HG03175 (cell line): ENCODE data around the gene ARL5A.
"Not testable (repeated sequence)": the region's sequence is repeated elsewhere in the genome, so short reads cannot be mapped to it uniquely, and the experiment has no call there.

Experiments
- ATAC-seq: cut with Tn5 transposase; IDR thresholded peaks from one replicate; pipeline ENCODE4 v1.9.1; 2021; ENCODE audit warnings: mild to moderate bottlenecking, moderate library complexity; ENCODE audit not compliant: unreplicated experiment

Gene ARL5A

DNA sequence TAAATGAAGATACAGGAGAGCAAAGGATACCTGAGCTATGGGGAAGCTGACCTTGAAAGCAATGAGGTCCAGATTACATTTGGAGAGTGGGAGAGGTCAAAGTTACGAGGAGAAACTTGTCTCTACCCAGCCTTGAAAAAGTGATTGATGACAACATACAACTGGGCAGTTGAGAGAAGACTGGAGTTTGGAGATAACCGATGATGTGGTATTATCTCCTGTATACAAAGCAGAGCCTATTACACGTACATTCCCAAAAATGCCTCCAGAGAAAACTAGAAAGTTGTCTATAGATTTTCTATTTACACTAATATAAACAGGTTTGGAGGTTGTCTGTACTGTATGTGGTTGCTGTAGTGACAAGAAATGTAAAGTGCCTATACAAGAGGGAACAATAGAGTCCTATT lies 28.3 kb downstream of the ARL5A start:
- no peak for ATAC-seq

DNA sequence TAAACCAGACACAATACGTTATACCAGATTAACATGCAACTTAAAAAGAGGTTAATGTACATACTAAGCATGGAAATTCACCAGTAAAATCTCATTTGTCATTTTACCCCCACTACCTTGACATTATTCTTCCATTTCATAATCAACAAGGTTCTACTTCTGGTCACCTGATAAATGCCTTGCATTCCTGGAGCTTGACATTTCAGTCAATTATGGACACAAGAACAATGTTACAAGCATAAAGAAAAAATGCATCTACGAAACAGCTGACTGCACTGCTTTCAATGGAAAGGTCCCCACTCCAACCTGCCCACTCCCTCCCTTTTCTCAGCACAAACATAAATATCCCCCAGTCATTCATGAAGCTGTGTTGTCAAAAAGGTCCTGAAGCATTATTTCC lies 31.4 kb downstream of the ARL5A start:
- no peak for ATAC-seq

DNA sequence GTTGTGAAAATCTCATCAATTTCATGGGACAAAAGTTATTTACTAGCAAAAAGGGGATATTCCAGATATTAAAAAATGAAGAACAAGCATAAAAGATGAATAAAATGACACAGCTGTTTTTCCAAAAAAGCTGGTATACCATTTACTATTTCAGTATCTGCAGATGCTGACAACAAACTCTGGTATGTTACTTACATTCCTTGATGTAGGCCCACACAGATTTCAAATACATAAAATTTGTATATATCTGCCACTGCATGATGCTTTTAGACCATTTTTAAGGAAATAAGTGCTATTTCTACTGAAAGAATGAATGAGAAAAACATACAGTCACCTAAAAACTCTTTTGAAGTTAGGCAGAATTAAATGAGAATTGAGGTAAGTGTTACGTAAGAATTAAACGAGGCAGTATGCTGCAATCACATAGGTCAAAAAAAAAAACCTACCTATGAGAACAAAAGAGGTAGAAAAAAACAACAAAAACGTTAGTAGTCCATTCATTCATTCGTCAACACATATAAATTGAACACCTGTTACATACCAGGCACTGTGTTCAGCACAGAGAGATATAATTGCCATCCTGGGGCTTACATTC lies 32.5 kb downstream of the ARL5A start:
- no peak for ATAC-seq

DNA sequence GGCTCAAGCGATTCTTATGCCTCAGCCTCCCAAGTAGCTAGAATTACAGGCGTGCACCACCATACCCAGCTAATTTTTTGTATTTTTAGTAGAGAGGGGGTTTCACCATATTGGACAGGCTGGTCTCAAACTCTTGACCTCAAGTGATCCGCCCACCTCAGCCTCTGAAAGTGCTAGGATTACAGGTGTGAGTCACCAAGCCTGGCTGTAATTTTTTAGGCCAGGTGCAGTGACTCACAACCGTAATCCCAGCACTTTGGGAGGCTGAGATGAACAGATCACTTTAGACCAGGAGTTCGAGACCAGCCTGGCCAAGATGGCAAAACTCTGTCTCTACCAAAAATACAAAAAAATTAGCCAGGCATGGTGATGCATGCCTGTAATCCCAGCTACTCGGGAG lies 33.8 kb downstream of the ARL5A start:
- not testable (repeated sequence) for ATAC-seq

DNA sequence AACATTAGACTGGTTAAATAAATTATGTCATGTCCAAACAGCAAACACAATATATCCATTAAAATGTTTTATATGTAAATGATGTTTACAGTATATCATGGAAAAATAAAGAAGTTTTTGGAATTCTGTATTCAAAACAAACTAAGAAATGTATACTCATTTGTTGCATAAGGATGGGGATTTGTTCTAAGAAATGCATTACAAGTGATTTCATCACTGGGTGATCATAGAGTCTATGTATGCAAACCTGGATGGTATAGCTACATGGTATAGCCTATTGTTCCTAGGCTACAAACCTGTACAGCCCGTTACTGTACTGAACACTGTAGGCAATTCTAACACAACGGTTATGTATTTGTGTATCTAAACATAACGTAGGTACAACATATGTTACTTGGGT lies 35.1 kb downstream of the ARL5A start:
- no peak for ATAC-seq

DNA sequence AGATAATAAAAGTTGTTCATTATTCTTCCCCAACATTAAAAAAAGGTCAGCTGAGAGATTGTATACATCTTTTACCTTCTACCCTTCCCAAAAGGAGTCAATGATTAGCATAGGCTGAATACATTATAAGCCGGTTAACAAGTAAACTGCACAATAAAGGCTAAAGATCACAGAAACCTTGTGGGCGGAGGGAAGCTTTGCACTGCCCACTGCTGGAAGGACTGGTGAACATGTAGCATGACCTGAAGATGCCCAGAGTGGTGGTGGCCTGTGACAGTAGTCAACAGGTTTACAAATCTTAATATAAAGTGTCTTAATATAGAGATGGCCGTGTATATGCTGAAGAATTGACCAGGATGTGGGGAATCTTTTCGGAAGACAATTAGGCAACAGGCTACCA lies 35.6 kb downstream of the ARL5A start:
- no peak for ATAC-seq

DNA sequence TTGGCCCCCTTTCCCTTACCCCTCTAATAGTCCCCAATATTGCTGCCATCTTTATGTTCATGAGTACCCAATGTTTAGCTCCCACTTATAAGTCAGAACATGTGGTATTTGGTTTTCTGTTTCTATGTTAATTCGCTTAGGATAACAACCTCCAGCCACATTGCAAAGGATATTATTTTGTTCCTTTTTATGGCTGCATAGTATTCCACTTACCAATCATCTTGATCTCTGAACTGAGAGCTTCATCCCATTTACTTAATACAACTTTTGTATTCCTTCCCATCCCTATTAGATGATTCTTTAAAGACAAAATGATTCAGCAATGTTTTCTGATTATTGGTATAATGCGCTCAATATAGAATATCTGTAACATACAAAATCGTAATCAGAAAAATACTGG lies 36.7 kb downstream of the ARL5A start:
- ATAC-seq: no peak

DNA sequence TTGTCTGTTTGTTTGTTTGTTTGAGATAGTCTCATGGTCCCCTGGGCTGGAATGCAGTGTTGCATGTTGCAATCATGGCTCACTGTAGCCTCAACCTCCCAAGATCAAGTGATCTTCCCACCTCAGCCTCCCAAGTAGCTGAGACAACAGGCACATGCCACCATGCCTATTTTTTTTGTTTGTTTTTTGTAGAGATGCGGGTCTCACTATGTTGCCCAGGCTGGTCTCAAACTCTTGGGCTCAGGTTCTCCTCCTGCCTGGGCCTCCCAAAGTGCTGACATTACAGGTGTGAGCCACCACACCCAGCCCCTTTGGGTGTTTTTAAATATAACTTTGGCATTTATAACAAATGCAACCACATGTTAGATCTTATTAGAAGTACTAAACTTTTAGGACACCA lies 37.5 kb downstream of the ARL5A start:
- ATAC-seq: no peak

DNA sequence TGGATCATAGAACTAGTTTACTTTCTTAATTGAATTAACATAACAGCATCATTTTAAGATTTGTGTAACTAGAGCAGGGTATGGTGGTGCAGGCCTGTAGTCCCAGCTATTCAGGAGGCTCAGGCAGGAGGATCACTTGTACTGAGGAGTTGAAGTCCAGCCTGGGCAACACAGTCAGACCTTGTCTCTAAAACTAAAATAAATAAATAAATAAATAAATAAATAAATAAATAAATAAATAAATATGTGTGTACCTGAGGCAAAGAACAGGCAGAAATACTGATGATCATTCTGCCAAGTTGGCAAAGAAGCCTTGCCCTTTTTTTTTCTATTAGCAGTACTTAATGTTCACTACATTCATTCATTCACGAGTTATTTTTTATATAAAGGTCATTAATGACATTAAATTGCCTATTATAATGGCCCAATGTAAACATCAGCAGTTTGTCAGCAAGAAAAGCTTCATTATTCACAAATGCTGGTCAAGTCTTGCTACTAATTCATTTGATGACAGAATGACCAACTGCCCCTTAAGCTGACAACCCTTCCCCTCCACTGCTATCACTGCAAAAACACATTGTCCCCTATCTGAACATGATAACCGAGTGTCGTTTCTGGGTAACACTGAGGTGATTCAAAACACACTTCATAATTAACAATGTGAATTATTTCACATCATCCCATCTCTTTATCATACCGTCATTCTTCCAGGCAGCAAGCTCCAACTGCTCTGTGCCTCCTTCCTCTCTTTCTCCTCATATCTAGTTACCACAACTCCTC lies 39.0 kb downstream of the ARL5A start:
- no peak for ATAC-seq

DNA sequence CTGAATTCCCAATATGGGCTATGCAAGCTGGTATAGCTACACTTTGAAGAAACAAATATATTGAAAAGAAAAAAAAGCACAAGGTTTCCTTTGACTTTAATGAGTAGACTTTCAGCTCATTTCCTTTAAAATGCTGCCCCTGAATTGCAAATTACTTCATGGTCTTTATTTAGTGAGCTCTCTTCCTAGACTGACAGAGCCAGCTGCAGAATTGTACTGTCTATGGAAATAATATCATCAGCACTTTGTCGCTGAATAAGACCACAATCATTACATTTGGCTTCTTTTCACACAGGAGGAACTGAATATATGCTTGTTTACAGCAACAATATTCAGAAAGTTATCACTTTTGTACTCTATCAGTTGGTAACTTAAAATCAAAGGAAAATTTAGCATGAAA lies 41.7 kb downstream of the ARL5A start:
- ATAC-seq: no peak

DNA sequence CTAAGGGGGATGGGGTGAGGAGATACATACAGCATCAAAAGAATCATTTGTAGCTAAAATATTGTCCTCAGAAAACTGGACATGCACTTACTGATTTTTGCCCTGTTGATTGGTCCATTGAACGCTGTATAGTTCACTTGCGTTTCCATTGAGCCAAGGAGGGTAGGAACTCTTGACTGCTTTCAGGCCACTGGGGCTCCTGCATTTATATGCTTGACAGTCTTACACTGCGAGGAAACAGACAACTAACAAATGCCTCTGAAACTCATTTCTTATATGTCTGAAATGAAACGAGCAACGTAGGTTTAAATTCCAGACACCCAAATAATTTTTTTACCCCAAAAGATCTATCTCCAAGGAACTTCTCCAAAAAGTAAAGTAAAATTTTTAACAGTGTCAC lies 42.1 kb downstream of the ARL5A start:
- ATAC-seq: no peak

DNA sequence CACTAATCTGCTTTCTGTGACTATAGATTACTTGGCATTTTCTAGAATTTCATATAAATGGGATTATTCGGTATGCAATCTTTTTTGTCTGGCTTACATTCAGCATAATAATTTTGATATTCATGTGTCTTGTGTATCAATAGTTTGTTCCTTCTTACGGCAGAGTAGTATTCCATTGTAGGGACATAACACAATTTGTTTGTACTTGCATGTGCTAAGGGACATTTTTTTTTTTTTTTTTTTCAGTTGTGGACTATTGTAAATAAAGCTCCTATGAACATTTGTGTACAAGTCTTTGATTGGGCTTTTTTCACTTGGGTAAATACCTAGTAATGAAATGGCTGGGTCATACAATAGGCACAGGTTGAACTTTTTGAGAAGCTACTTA lies 45.1 kb downstream of the ARL5A start:
- ATAC-seq: no peak

DNA sequence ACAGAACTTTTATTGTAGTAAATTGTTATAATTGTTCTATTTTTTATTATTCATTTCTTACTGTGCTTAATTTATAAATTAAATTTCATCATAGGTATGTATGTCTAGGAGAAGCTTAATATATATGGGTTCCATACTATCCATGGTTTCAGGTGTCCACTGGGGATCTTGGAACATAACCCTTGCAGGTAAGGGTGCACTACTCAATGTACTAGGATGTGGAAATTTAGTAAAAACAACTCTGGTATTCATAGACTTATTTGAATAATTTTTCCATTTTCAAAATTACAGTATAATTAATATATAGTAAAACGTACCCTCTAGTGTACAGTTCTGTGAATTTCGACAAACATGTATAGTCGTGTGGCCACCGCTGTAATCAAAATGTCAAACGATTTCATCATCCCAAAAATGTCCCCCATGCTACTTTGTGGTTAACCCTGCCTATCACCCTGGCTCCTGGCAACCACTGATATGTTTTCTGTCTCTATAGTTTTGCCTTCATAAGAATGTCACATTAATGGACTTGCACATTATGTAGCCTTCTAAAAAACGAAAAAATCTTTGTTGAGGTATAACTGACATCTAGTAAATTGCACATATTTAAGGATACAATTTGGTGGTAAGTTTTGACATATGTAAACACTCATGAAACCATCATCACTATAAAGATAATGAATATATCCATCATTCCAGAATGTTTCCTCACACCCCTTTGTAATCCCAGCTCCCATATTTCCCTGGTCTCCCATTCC lies 45.7 kb downstream of the ARL5A start:
- no peak for ATAC-seq

DNA sequence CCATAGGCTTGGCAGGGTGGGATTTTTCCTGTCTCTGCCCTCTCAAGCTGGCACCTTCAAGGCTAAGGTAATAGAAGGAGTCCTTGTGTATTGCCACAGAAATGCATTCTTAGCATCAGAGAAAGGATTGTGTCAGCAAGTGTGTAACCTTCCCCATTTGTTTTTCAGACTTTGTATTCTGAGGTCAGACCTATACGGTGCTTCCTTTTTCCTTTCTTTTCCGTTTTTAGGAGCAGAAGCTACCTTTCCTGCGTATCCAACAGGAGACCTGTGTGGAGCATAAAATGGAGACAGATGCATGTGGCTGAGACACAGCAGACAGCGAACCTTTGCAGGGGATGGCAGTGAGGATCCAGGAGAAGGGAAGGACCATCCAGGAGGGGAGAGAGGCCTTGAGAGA lies 46.6 kb downstream of the ARL5A start:
- ATAC-seq: no peak

DNA sequence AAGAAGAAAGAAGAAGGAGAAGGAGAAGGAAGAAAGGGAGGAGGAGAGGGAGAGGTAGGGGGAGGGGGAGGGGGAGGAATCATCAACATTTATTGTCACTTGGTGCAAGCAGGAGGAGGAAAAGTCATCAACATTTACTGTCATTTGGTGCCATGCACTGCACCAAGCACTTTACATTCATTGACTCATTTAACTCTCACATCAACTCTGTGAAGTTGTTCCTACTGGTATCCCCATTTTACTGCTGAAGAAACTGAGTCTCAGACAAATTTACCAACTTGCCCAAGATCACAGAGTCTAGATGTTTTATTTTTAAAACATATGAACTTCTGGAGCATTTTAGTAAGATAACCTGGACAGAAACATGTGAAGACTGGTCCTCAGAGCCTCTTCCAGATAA lies 47.3 kb downstream of the ARL5A start:
- no peak for ATAC-seq

DNA sequence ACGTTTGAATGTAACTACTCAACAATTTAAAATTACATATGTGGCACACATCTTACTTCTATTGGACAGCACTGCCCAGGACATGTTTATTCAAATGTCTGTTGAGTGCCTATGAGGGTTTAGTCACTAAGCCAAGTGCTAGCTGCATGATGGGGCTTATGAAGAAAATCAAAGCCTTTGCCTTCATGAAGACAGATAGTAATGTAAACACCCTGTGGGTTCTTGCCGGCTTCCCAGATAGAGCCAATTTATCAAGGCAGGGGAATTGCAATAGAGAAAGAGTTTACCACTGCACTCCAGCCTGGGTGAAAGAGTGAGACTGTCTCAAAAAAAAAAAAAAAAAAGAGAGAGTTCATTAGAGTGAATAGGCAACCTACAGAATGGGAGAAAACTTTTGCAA lies 50.3 kb downstream of the ARL5A start:
- ATAC-seq: no peak

DNA sequence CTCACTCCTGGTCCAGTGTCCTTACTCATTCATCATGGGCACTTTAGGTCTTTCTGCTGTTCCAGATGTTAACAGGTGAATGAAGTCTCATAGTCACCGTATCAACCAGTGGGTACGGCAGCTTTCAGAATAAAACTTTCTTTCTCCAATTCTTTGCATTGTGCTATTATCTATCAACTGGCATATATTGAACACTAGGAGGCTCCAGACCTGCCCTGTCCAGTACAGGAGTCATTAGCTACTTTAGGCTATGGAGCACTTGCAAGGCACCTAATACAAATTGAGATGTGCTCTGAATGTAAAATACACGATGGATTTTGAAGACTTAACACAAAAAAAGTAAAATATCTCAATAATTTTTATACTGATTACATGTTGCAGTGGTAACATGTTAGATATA lies 50.7 kb downstream of the ARL5A start:
- no peak for ATAC-seq

DNA sequence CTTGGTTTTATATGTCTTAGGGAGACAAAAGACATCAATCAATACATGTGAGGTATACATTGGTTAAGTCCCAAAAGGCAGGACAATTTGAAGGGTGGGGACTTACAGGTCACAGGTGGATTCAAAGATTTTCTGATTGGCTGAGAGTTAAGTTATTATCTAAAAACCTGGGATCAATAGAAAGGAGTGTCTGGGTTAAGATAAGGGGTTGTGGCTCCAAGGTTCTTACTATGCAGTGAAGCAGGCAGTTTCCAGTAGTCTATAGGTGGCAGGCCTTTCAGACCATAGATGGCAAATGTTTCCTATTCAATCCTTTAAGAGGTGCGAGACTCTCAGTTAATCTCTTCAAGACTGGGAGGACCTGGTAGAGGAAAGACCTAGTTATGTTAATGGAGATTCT lies 51.9 kb downstream of the ARL5A start:
- no peak for ATAC-seq

DNA sequence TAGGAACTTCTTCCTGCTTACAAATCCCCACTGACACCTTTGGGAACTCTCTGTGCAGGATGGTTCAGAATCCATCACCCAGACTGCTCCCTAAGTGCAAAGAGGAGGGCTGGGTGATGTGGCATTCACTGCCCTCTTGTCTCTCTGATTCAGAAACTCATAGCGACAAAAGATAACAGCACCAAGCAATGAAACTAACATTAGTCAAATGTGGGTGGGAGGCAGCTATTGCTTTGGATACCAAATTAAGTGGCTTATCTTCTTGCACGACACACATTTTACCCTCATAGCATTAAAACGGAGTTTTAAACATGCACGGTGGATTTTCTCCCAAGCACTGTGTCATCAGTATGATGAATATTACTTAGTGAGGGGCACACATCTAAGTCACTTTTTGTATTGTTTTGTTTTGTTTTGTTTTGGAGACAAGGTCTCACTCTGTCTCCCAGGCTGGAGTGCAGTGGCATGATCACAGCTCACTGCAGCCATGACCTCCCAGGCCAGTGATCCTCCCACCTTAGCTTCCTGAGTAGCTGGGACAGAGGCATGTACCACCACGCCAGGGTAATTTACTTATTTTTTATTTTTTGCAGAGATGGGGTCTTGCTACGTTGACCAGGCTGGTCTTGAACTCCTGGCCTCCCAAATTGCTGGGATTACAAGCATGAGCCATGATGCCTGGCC lies 53.0 kb downstream of the ARL5A start:
- ATAC-seq: peak; percentile 34

DNA sequence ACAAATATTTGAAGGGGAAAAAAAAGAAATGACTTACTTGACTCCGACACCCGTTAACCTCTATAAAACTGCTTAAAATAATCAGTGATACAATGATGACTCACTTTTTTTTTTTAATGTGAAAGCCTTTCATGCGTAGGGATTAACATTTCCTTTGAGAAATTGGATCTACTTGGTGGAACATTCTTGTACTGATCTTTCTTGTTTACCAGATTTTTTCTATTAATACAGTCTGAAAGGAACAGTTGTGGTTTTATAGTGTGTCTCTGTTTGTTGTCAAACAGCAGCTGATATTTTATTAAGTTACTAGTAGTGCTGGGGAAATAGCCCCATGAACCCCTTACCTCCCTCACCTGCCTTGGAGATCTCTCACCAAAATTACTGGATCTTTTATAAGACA lies 53.7 kb downstream of the ARL5A start:
- ATAC-seq: no peak

DNA sequence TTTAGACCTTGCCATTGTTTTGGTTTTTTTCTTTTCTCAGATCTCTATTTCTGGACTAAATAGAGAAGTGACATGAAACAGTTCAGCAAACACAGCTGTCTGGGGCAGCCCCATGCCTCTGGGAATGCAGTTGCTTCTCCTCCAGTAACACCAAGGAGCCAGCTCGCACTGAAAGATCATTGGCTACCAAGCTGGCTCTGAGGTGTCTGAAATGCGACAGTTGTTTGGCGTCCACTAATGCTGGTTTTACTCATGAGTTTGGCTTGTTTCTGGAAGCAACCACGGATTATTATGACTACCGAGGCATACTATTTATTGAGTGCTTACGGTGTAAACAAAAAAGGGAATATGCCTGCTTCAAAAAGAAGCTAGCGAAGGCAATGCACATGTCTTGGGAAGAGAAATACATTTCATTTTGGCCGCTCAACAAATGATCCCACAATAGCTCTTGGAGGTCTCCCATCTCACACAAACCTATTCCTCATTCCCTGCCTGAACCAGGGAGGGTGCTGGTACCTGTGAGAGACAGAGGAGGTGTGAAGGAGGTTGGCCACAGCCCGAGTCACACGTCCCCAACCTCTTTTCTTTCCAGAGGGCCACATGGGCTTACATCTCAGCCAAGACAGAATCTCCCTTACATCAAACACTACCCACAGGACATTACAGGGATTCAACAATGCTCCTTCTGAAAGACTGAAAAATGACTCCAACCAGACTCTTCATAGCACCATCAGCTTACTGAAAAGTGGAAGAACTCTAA lies 56.4 kb downstream of the ARL5A start:
- peak; percentile 94 for ATAC-seq
